ENCODE data around the gene ZNF662.

The ZNF662 gene

DNA sequence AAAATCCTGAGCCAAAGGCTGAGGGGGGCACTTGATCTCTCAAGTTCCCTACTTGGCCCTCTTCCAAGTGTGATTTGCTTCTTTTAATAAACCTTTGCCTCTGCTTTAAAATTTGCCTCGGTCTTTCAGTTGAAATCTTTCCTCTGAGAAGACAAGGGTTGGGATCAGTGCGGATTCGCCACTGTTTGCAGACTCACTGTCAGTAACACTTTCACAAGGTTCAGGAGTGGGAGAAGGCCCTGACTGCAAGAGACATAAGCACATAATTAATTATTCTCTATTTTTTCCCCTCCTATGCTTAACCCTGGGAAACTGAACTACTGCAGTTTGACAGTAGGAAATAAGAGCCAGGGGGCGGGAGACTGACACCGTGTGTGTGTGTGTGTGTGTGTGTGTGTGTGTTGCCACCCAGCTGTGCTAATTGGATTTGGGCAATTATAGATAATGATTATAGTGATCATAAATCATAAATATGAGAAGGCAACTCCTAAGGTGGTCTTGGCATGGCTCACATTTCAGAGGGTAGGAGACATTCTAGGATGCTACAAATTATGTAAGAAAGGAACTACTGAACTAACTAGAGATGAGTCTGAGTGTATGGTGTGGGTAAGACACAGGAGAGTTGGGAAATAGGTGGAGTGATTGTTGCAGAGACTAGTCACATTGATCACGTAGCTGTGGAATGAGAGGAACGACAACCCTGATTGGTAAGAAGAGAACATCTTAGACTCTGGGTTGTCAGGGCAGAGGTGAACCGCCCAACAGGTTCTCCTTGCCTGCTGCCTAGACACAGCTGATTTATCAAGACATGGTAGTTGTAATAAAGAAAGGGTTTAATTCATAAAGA lies 5.5 kb upstream of the ZNF662 start:
- no peak overlapping the region for H3K9ac ChIP-seq (ENCODE audit: insufficient read length, low read depth)
- peaks cover 3% of the 10 kb centered on the region; the same call in 1 of the 2 replicates for H3K9me3 ChIP-seq (ENCODE audit: insufficient read depth, low read length)
- H3K4me3 ChIP-seq (ENCODE audit: insufficient read length, low read depth) = no peak overlapping the region
- no peak for TF ChIP-seq ZNF274 (IDR thresholded peaks at IDR 0.05; ENCODE audit: low read depth, low read length)
- no peak for TF ChIP-seq YY1 (IDR thresholded peaks at IDR 0.05; ENCODE audit: insufficient read depth, insufficient read length)
- TF ChIP-seq SUZ12 (IDR thresholded peaks at IDR 0.05; ENCODE audit: extremely low read depth, insufficient read depth, insufficient read length) = no peak
- no peaks in the 10 kb centered on the region for H3K4me1 ChIP-seq (ENCODE audit: insufficient read depth, insufficient read length)
- no peak for DNase-seq (ENCODE audit: low read depth, low spot score)
- no peaks in the 10 kb centered on the region for H3K27me3 ChIP-seq (ENCODE audit: insufficient read depth, insufficient read length)
- H3K36me3 ChIP-seq (ENCODE audit: insufficient read depth, insufficient read length, low read length) = no peaks in the 10 kb centered on the region

DNA sequence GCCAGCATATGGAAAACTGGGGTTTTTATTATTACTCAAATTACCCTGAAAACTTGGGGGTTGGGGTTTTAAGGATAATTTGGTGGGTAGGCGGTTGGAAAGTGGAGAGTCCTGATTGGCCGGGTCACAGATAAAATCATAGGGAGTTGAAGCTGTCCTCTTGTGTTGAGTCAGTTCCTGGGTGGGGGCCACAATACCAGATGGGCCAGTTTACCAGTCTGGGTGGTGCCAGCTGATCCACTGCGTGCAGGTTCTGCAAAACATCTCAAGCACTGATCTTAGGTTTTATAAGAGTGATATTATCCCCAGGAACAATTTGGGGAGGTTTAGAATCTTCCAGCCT lies 4.9 kb upstream of the ZNF662 start:
- no peak overlapping the region for H3K4me3 ChIP-seq (ENCODE audit: insufficient read length, low read depth)
- no peaks in the 10 kb centered on the region for H3K4me1 ChIP-seq (ENCODE audit: insufficient read depth, insufficient read length)
- peaks cover 3% of the 10 kb centered on the region for H3K9me3 ChIP-seq (ENCODE audit: insufficient read depth, low read length)
- H3K9ac ChIP-seq (ENCODE audit: insufficient read length, low read depth) = no peak overlapping the region
- H3K27me3 ChIP-seq (ENCODE audit: insufficient read depth, insufficient read length) = no peaks in the 10 kb centered on the region
- TF ChIP-seq YY1 (IDR thresholded peaks at IDR 0.05; ENCODE audit: insufficient read depth, insufficient read length) (no peak), SUZ12 (IDR thresholded peaks at IDR 0.05; ENCODE audit: extremely low read depth, insufficient read depth, insufficient read length) (no peak), ZNF274 (IDR thresholded peaks at IDR 0.05; ENCODE audit: low read depth, low read length) (no peak)
- DNase-seq (ENCODE audit: low read depth, low spot score) = no peak
- no peaks in the 10 kb centered on the region for H3K36me3 ChIP-seq (ENCODE audit: insufficient read depth, insufficient read length, low read length)

DNA sequence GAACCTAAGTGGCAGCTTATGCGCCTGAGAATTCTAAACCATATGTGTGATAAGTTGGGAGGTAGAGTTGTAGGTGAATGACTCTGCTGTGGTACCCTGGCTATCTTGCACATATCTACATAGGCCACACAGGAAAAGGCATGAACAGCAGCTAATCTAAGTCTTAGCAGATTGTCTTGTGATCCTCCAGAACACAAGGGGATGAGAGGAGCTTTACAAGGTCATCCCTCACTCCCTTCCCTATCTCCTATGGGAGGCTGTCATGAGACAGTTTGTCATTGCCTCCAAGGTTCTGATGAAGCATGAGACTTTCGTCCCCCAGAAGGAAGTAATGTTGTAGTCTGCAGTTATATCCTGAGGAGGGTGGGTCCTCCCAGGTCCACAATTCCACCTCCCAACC lies 3.7 kb upstream of the ZNF662 start:
- H3K27me3 ChIP-seq (ENCODE audit: insufficient read depth, insufficient read length) = no peaks in the 10 kb centered on the region
- H3K4me1 ChIP-seq (ENCODE audit: insufficient read depth, insufficient read length) = no peaks in the 10 kb centered on the region
- no peak overlapping the region for H3K9ac ChIP-seq (ENCODE audit: insufficient read length, low read depth)
- TF ChIP-seq ZNF274 (IDR thresholded peaks at IDR 0.05; ENCODE audit: low read depth, low read length) = no peak
- no peak for TF ChIP-seq YY1 (IDR thresholded peaks at IDR 0.05; ENCODE audit: insufficient read depth, insufficient read length)
- no peak for TF ChIP-seq SUZ12 (IDR thresholded peaks at IDR 0.05; ENCODE audit: extremely low read depth, insufficient read depth, insufficient read length)
- H3K36me3 ChIP-seq (ENCODE audit: insufficient read depth, insufficient read length, low read length) = no peaks in the 10 kb centered on the region
- H3K4me3 ChIP-seq (ENCODE audit: insufficient read length, low read depth) = no peak overlapping the region
- DNase-seq (ENCODE audit: low read depth, low spot score) = no peak
- peaks cover 3% of the 10 kb centered on the region for H3K9me3 ChIP-seq (ENCODE audit: insufficient read depth, low read length)

DNA sequence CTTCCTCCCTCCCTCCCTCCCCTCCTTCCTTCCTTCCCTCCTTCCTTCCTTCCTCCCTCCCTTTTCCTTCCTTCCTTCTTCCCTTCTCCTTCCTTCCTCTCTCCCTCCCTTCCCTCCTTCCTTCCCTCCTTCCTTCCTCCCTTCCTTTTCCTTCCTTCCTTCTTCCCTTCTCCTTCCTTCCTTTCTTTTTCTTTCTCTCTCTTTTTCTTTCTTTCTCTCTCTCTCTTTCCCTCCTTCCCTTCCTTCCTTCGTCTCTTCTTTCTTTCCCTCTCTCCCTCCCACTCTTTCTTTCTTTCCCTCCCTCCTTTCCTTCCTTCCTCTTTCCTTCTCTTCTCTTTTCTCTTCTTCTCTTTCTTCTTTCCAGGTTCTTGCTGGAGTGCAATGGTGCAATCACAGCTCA lies 1.9 kb upstream of the ZNF662 start:
- Histone ChIP-seq H3K9me3 (ENCODE audit: insufficient read depth, low read length) (no peaks in the 10 kb centered on the region; the same call in 1 of the 2 replicates), H3K4me3 (ENCODE audit: insufficient read length, low read depth) (no peak overlapping the region), H3K4me1 (ENCODE audit: insufficient read depth, insufficient read length) (no peaks in the 10 kb centered on the region), H3K9ac (ENCODE audit: insufficient read length, low read depth) (no peak overlapping the region), H3K27me3 (ENCODE audit: insufficient read depth, insufficient read length) (no peaks in the 10 kb centered on the region), H3K36me3 (ENCODE audit: insufficient read depth, insufficient read length, low read length) (no peaks in the 10 kb centered on the region)
- TF ChIP-seq YY1 (IDR thresholded peaks at IDR 0.05; ENCODE audit: insufficient read depth, insufficient read length) (no peak), SUZ12 (IDR thresholded peaks at IDR 0.05; ENCODE audit: extremely low read depth, insufficient read depth, insufficient read length) (no peak), ZNF274 (IDR thresholded peaks at IDR 0.05; ENCODE audit: low read depth, low read length) (no peak)
- DNase-seq (ENCODE audit: low read depth, low spot score) = no peak

DNA sequence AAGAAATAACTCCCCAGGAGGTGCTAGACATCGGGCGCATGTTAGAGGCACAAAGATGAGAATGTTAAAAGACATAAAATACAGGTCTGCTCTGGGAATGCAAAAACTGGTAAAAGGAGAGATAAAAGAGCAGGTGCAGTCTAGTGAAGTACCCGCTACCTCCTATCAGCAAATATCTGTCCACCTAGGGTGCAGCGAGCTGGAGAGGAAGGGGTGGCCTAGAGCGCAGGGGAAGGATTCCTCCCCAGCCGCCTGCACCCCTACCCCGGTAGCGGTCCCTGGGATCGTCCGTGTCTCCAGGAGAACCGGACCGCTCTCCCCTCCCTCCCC lies 237 bp upstream of the ZNF662 start:
- no peak overlapping the region for H3K4me3 ChIP-seq (ENCODE audit: insufficient read length, low read depth)
- H3K27me3 ChIP-seq (ENCODE audit: insufficient read depth, insufficient read length) = no peaks in the 10 kb centered on the region
- H3K9me3 ChIP-seq (ENCODE audit: insufficient read depth, low read length) = peaks cover 10% of the 10 kb centered on the region; the same call in 1 of the 2 replicates
- TF ChIP-seq YY1 (IDR thresholded peaks at IDR 0.05; ENCODE audit: insufficient read depth, insufficient read length) (no peak), SUZ12 (IDR thresholded peaks at IDR 0.05; ENCODE audit: extremely low read depth, insufficient read depth, insufficient read length) (no peak), ZNF274 (IDR thresholded peaks at IDR 0.05; ENCODE audit: low read depth, low read length) (no peak)
- no peak for DNase-seq (ENCODE audit: low read depth, low spot score)
- no peaks in the 10 kb centered on the region for H3K4me1 ChIP-seq (ENCODE audit: insufficient read depth, insufficient read length)
- H3K36me3 ChIP-seq (ENCODE audit: insufficient read depth, insufficient read length, low read length) = no peaks in the 10 kb centered on the region
- no peak overlapping the region for H3K9ac ChIP-seq (ENCODE audit: insufficient read length, low read depth)

DNA sequence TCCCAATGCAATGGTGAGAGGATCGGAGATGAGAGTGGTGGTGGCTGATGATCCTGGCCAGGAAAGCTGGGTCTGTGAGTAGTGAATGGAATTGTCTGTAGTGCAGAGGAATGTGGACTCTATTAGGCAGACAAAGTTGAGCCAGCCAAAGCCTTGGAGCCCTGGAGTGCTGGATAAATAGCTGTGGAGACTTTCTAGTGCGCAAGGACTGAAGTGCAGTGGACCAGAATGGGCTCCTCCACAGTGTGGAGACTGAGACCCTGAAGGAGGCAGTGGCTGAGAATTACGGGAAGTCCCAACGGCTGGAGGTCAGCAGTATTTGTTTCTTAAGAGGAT lies 874 bp downstream of the ZNF662 start:
- H3K9me3 ChIP-seq (ENCODE audit: insufficient read depth, low read length) = peaks cover 19% of the 10 kb centered on the region; the same call in 1 of the 2 replicates
- no peak overlapping the region for H3K9ac ChIP-seq (ENCODE audit: insufficient read length, low read depth)
- DNase-seq (ENCODE audit: low read depth, low spot score) = no peak
- H3K36me3 ChIP-seq (ENCODE audit: insufficient read depth, insufficient read length, low read length) = no peaks in the 10 kb centered on the region
- H3K4me1 ChIP-seq (ENCODE audit: insufficient read depth, insufficient read length) = no peaks in the 10 kb centered on the region
- TF ChIP-seq ZNF274 (IDR thresholded peaks at IDR 0.05; ENCODE audit: low read depth, low read length) (no peak), YY1 (IDR thresholded peaks at IDR 0.05; ENCODE audit: insufficient read depth, insufficient read length) (no peak), SUZ12 (IDR thresholded peaks at IDR 0.05; ENCODE audit: extremely low read depth, insufficient read depth, insufficient read length) (no peak)
- H3K4me3 ChIP-seq (ENCODE audit: insufficient read length, low read depth) = no peak overlapping the region
- H3K27me3 ChIP-seq (ENCODE audit: insufficient read depth, insufficient read length) = no peaks in the 10 kb centered on the region

DNA sequence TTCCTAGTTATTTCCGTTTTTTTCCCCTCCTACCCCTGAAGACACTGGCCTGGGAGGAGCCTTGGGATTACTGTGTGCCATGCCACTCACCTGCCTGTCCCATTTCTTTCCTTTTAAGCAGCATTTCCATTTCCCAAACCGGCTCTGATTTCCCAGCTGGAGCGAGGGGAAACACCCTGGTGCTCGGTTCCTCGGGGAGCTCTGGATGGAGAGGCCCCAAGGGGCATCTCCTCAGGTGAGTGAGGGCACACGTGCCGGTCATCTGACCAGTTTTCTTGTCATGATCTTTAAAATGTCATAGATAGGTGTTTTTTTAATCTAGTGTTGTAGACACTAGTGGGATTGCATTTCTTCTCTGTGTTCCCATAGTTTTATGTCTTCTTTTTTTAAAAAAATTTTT lies 2.7 kb downstream of the ZNF662 start:
- H3K27me3 ChIP-seq (ENCODE audit: insufficient read depth, insufficient read length) = no peaks in the 10 kb centered on the region
- no peak for TF ChIP-seq SUZ12 (IDR thresholded peaks at IDR 0.05; ENCODE audit: extremely low read depth, insufficient read depth, insufficient read length)
- TF ChIP-seq YY1 (IDR thresholded peaks at IDR 0.05; ENCODE audit: insufficient read depth, insufficient read length) = no peak
- no peak for TF ChIP-seq ZNF274 (IDR thresholded peaks at IDR 0.05; ENCODE audit: low read depth, low read length)
- no peak overlapping the region for H3K4me3 ChIP-seq (ENCODE audit: insufficient read length, low read depth)
- H3K36me3 ChIP-seq (ENCODE audit: insufficient read depth, insufficient read length, low read length) = no peaks in the 10 kb centered on the region
- DNase-seq (ENCODE audit: low read depth, low spot score) = no peak
- no peak overlapping the region for H3K9ac ChIP-seq (ENCODE audit: insufficient read length, low read depth)
- H3K9me3 ChIP-seq (ENCODE audit: insufficient read depth, low read length) = peaks cover 29% of the 10 kb centered on the region
- no peaks in the 10 kb centered on the region for H3K4me1 ChIP-seq (ENCODE audit: insufficient read depth, insufficient read length)

All from NT2/D1 (cell line).